ENCODE data around the gene ANKRD55. TPM values are rescaled to one million over a fixed set of nuclear protein-coding genes. Genes with fewer than 3 reads are reported as not detected.

Gene ANKRD55
- total and polyA plus RNA-seq, 2 donors (not counting 3 experiments of a cell fraction or from before 2014, with no cell fraction given), result 1.4 to 2.1 TPM

DNA sequence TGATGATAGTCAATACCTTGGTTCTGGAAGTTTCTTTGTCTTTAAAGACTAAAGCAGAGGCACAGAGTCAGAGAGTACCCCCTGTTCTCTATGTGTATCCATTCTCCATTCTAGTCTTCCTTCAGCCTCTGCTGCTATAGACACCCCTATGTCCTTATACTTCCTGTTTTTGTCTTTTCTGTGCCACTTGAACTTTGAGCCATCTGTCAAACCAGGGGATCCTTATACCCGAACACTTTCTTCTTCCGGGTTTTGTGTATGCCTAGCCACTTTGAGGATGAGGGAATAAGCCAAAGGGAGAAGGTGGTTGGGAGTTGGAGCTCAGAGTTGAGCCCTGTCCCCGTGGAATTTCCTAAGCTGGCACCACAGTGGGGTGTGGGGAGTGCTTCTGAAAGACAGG, 177.3 kb downstream of the ANKRD55 start:
- dilution Hi-C loops (cut with MboI; ENCODE audit: extremely low pct_ligation_motif_present, low sequenced_read_pairs), result no loop called here
- H3K9me3 ChIP-seq (replicated peaks; ENCODE audit: control insufficient read depth, insufficient read depth, low read length), result no peaks in the 10 kb centered on the region
- no peaks in the 10 kb centered on the region for H3K9me1 ChIP-seq (replicated peaks; ENCODE audit: control insufficient read depth, extremely low read depth, insufficient read depth, low read length)
- no peak overlapping the region for H2AFZ ChIP-seq (ENCODE audit: low read depth, low read length)
- TF ChIP-seq MYC (IDR thresholded peaks at IDR 0.05; ENCODE audit: low read depth, low read length), result no peak
- TF ChIP-seq CTCF (IDR thresholded peaks at IDR 0.05; ENCODE audit: extremely low read depth in 1 of 2, insufficient read depth in 1 of 2, low read depth in 1 of 2, low read length in 2 of 2), result no peak
- no peak for TF ChIP-seq EZH2 (IDR thresholded peaks at IDR 0.05; ENCODE audit: borderline replicate concordance, low read depth, low read length, severe bottlenecking)
- TF ChIP-seq POLR2A (IDR thresholded peaks at IDR 0.05; ENCODE audit: low read depth, low read length), result no peak
- TF ChIP-seq POLR2AphosphoS5 (IDR thresholded peaks at IDR 0.05; ENCODE audit: insufficient read depth, low read depth, low read length), result no peak
- TF ChIP-seq, protein P1, sequence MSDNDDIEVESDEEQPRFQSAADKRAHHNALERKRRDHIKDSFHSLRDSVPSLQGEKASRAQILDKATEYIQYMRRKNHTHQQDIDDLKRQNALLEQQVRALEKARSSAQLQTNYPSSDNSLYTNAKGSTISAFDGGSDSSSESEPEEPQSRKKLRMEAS (IDR thresholded peaks at IDR 0.05; ENCODE audit: insufficient read depth, insufficient read length), result no peak
- no peak for TF ChIP-seq JUN (IDR thresholded peaks at IDR 0.05; ENCODE audit: borderline replicate concordance, insufficient read depth, insufficient read length, low read depth)
- TF ChIP-seq GATA2 (IDR thresholded peaks at IDR 0.05; ENCODE audit: insufficient read depth, insufficient read length, low read depth, low read length), result no peak
- TF ChIP-seq FOS (IDR thresholded peaks at IDR 0.05; ENCODE audit: borderline replicate concordance, insufficient read depth, low read length), result no peak
- no peak overlapping the region for H3K27ac ChIP-seq (ENCODE audit: insufficient read depth, low read depth, low read length)
- no TSS peak for BruUV-seq (replicated peaks)
- no peak overlapping the region for H3K9ac ChIP-seq (replicated peaks; ENCODE audit: extremely low read depth, insufficient read depth, low read length)
- no peaks in the 10 kb centered on the region for H4K20me1 ChIP-seq (replicated peaks; ENCODE audit: control insufficient read depth, extremely low read depth, insufficient read depth, low read length)
- ChIA-PET CTCF (no interaction called here), POLR2A (no interaction called here)
- peaks cover 14% of the 10 kb centered on the region for H3K4me1 ChIP-seq (ENCODE audit: control insufficient read depth, extremely low read depth, insufficient read depth, low read length)
- DNase-seq (ENCODE audit: low read depth, low spot score) (no peak), FAIRE-seq (no peak)
- no peaks in the 10 kb centered on the region for H3K27me3 ChIP-seq (ENCODE audit: control insufficient read depth in 2 of 2, insufficient read depth in 2 of 2, low read length in 2 of 2)
- no peaks in the 10 kb centered on the region for H3K79me2 ChIP-seq (ENCODE audit: control insufficient read depth, insufficient read depth, low read length)
- no peaks in the 10 kb centered on the region for H3K36me3 ChIP-seq (ENCODE audit: control insufficient read depth in 2 of 2, extremely low read depth in 1 of 2, insufficient read depth in 2 of 2, low read length in 2 of 2)
- no peak overlapping the region for H3K4me3 ChIP-seq (replicated peaks in 1 of 3; ENCODE audit: insufficient read depth in 1 of 3, low read depth in 1 of 3, low read length in 3 of 3)
- H3K4me2 ChIP-seq (ENCODE audit: insufficient read depth, low read length), result no peak overlapping the region
- intact Hi-C loops (cut with micrococcal nuclease), result no loop called here

All from endothelial cell of umbilical vein (primary cell).